H1 (cell line): ENCODE measurements around the gene GAPDHS. TPM values are rescaled to one million over a fixed set of nuclear protein-coding genes. Genes with fewer than 3 reads are reported as not detected.

ENCODE experiments used
- CTCF ChIA-PET: fragments of 300-600 bp; sonication (Branson Sonifier 250); formaldehyde crosslinking; loops from one replicate; lab custom pipeline; 2021; ENCODE audit not compliant: partially characterized antibody; lab: Charles Lee
- POLR2A ChIA-PET: fragments of 300-600 bp; sonication (Branson Sonifier 250); formaldehyde crosslinking; loops from one replicate; lab custom pipeline; 2021; ENCODE audit warnings: inconsistent platforms; ENCODE audit not compliant: partially characterized antibody; lab: Charles Lee
- DNase-seq, 2 experiments: peaks; one replicate each; pipeline versions ENCODE4 v3.0.0 to v3.0.0-alpha.2; 2010 to 2022; ENCODE audit warnings: low spot score in 2 of 2, low read depth in 1 of 2, mixed read lengths in 1 of 2
- FAIRE-seq: peaks from 2 replicates; lab custom pipeline; 2011; peaks lifted over from hg19 to GRCh38; lab: Jason Lieb, UNC
- H2AFZ ChIP-seq: 2 replicates; pipeline ENCODE4 v1.8.1; 2012; ENCODE audit warnings: low read length, inconsistent platforms
- H2AK5ac ChIP-seq: 2 replicates; pipeline ENCODE4 v1.6.1; 2013; ENCODE audit warnings: low read depth, low read length
- H2BK120ac ChIP-seq: replicated peaks from 2 replicates; pipeline ENCODE3; 2013; ENCODE audit warnings: low read depth, low read length, inconsistent platforms
- H2BK12ac ChIP-seq: 2 replicates; pipeline ENCODE4 v1.6.1; 2013; ENCODE audit warnings: low read depth, low read length
- H2BK15ac ChIP-seq: 2 replicates; pipeline ENCODE4 v1.6.1; 2013; ENCODE audit warnings: low read length
- H2BK20ac ChIP-seq: 2 replicates; pipeline ENCODE4 v1.6.1; 2013; ENCODE audit warnings: low read length
- H2BK5ac ChIP-seq: 2 replicates; pipeline ENCODE4 v1.6.1; 2013; ENCODE audit warnings: low read depth, low read length
- H3K14ac ChIP-seq: 2 replicates; pipeline ENCODE4 v1.6.1; 2013; ENCODE audit warnings: inconsistent platforms; ENCODE audit not compliant: insufficient read length
- H3K18ac ChIP-seq: 2 replicates; pipeline ENCODE4 v1.6.1; 2013; ENCODE audit warnings: low read length; ENCODE audit errors: extremely low read depth
- H3K23ac ChIP-seq: 2 replicates; pipeline ENCODE4 v1.6.1; 2013; ENCODE audit warnings: inconsistent platforms; ENCODE audit not compliant: insufficient read length
- H3K23me2 ChIP-seq: 2 replicates; pipeline ENCODE4 v1.6.1; 2013; ENCODE audit warnings: low read depth, low read length
- H3K27ac ChIP-seq: 2 replicates; pipeline ENCODE4 v1.6.1; 2011; ENCODE audit warnings: low read depth, low read length, inconsistent platforms
- H3K27me3 ChIP-seq, 4 experiments: replicated peaks in 1 of 4; 1 replicate in 1 of 4; 2 replicates in 3 of 4; pipeline versions ENCODE4 v1.6.1 to v1.8.1; 2011 to 2013; ENCODE audit warnings: low read length in 3 of 4, mild to moderate bottlenecking in 3 of 4, inconsistent platforms in 2 of 4, mixed read lengths in 2 of 4, moderate library complexity in 1 of 4; ENCODE audit not compliant: control insufficient read depth in 3 of 4, insufficient read depth in 3 of 4; ENCODE audit errors: extremely low read depth in 1 of 4
- H3K36me3 ChIP-seq, 4 experiments: 2 replicates each; pipeline versions ENCODE4 v1.6.1 to v1.8.1; 2011 to 2013; ENCODE audit warnings: mild to moderate bottlenecking in 4 of 4, low read length in 3 of 4, moderate library complexity in 2 of 4, control low read depth in 1 of 4, inconsistent platforms in 1 of 4; ENCODE audit not compliant: insufficient read depth in 4 of 4, control insufficient read depth in 2 of 4
- H3K4ac ChIP-seq: replicated peaks from 2 replicates; pipeline ENCODE3; 2013; ENCODE audit warnings: low read length, low read depth, mixed read lengths, inconsistent platforms; ENCODE audit not compliant: insufficient read length
- H3K4me1 ChIP-seq, 4 experiments: replicated peaks in 1 of 4; 1 replicate in 1 of 4; 2 replicates in 3 of 4; pipeline versions ENCODE4 v1.6.1 to v1.8.1; 2011 to 2013; ENCODE audit warnings: low read length in 3 of 4, inconsistent platforms in 2 of 4, mixed read lengths in 1 of 4; ENCODE audit not compliant: insufficient read depth in 4 of 4, control insufficient read depth in 3 of 4
- H3K4me2 ChIP-seq, 2 experiments: 2 replicates each; pipeline versions ENCODE4 v1.6.1 to v1.8.1; 2011 to 2013; ENCODE audit warnings: low read depth in 2 of 2, low read length in 2 of 2, control low read depth in 1 of 2, inconsistent platforms in 1 of 2, mild to moderate bottlenecking in 1 of 2; ENCODE audit not compliant: insufficient read depth in 1 of 2
- H3K4me3 ChIP-seq, 4 experiments: fragments of 200-600, 300-600 bp in 1 of 4; sonication (generic), shearing (Covaris generic), sonication (Bioruptor Twin) in 1 of 4; 2 replicates each; pipeline versions ENCODE4 v1.5.1 to v1.8.1; 2011 to 2016; ENCODE audit warnings: low read length in 4 of 4, low read depth in 3 of 4, control low read depth in 2 of 4, inconsistent platforms in 2 of 4, mild to moderate bottlenecking in 2 of 4, mixed read lengths in 1 of 4, moderate library complexity in 1 of 4; ENCODE audit not compliant: insufficient read depth in 2 of 4; ENCODE audit errors: extremely low read depth in 1 of 4
- H3K56ac ChIP-seq: replicated peaks from 2 replicates; pipeline ENCODE3; 2013; ENCODE audit warnings: low read depth, mild to moderate bottlenecking, mixed read lengths, low read length, inconsistent platforms; ENCODE audit not compliant: insufficient read length
- H3K79me1 ChIP-seq: 2 replicates; pipeline ENCODE4 v1.6.1; 2013; ENCODE audit warnings: low read depth, low read length, control low read depth
- H3K79me2 ChIP-seq, 2 experiments: 2 replicates each; pipeline versions ENCODE4 v1.6.1 to v1.8.1; 2012 to 2013; ENCODE audit warnings: low read length in 2 of 2, mild to moderate bottlenecking in 2 of 2, inconsistent platforms in 1 of 2; ENCODE audit not compliant: insufficient read depth in 2 of 2, control insufficient read depth in 1 of 2
- H3K9ac ChIP-seq, 4 experiments: replicated peaks in 1 of 4; 1 replicate in 1 of 4; 2 replicates in 3 of 4; pipeline versions ENCODE4 v1.6.1 to v1.8.1; 2011 to 2013; ENCODE audit warnings: low read depth in 3 of 4, low read length in 3 of 4, control low read depth in 2 of 4, mild to moderate bottlenecking in 2 of 4, moderate library complexity in 2 of 4, inconsistent platforms in 1 of 4; ENCODE audit errors: extremely low read depth in 1 of 4
- H3K9me3 ChIP-seq, 2 experiments: 2 replicates each; pipeline versions ENCODE4 v1.6.1 to v1.8.1; 2012 to 2013; ENCODE audit warnings: mild to moderate bottlenecking in 2 of 2, moderate library complexity in 2 of 2, control low read depth in 1 of 2, inconsistent platforms in 1 of 2, low read depth in 1 of 2, low read length in 1 of 2, mixed read lengths in 1 of 2; ENCODE audit not compliant: insufficient read depth in 2 of 2
- H4K20me1 ChIP-seq, 2 experiments: replicated peaks in 1 of 2; 2 replicates each; pipeline versions ENCODE3 to v1.8.1; 2011 to 2013; ENCODE audit warnings: inconsistent platforms in 2 of 2, low read length in 2 of 2, mild to moderate bottlenecking in 1 of 2; ENCODE audit not compliant: insufficient read depth in 2 of 2, control insufficient read depth in 1 of 2
- H4K5ac ChIP-seq: 2 replicates; pipeline ENCODE4 v1.6.1; 2013; ENCODE audit warnings: low read length, low read depth, mixed read lengths, inconsistent platforms; ENCODE audit not compliant: insufficient read length
- H4K8ac ChIP-seq: 2 replicates; pipeline ENCODE4 v1.8.0; 2013; ENCODE audit warnings: mild to moderate bottlenecking, moderate library complexity, low read length, inconsistent platforms; ENCODE audit not compliant: insufficient read depth; ENCODE audit errors: extremely low read depth
- H4K91ac ChIP-seq: replicated peaks from 2 replicates; pipeline ENCODE3; 2013; ENCODE audit warnings: low read length, mixed read lengths, inconsistent platforms; ENCODE audit not compliant: insufficient read length
- WGBS, 2 experiments: shearing (Covaris generic) in 1 of 2; methylation state at CpG; one replicate each; pipeline versions ENCODE4 v1.1.6 to v1.1.7; 2013 to 2015; ENCODE audit warnings: low lambda C conversion rate in 2 of 2, mixed read lengths in 2 of 2, inconsistent platforms in 1 of 2, low coverage in 1 of 2, missing lambda C conversion rate in 1 of 2; ENCODE audit not compliant: insufficient replicate concordance in 2 of 2, insufficient coverage in 1 of 2, insufficient read length in 1 of 2; ENCODE audit errors: extremely low coverage in 1 of 2, missing lambda C conversion rate in 1 of 2; 5-methylcytosine and 5-hydroxymethylcytosine counted together
- polyA plus RNA-seq, 7 experiments: library from polyadenylated mRNA; depleted of rRNA in 3 of 7; stranded (reverse) in 5 of 7; unstranded in 2 of 7; fragments of >200 nt in 5 of 7; fragments of 200-250 nt in 2 of 7; gene quantifications; 1 replicate in 5 of 7; 2 replicates in 1 of 7; 4 replicates in 1 of 7; pipeline versions ENCODE4 v1.2.1 to v1.2.3, GENCODE V29; 2011 to 2013; ENCODE audit warnings: missing spikeins in 2 of 7, mixed read lengths in 2 of 7
- total RNA-seq: library from RNA; stranded (reverse); fragmentation: NEBNext Ultra II Directional; extraction: Animal tissue kit (Norgen Biotek cat#: 25700); gene quantifications from 2 replicates; pipeline ENCODE4 v1.2.1, GENCODE V29; 2021

GAPDHS gene
- total and polyA plus RNA-seq, 2 of the 8 experiments (the other 6 are each of a cell fraction or from before 2014, with no cell fraction given), result 0.26 TPM; not detected in 1

DNA sequence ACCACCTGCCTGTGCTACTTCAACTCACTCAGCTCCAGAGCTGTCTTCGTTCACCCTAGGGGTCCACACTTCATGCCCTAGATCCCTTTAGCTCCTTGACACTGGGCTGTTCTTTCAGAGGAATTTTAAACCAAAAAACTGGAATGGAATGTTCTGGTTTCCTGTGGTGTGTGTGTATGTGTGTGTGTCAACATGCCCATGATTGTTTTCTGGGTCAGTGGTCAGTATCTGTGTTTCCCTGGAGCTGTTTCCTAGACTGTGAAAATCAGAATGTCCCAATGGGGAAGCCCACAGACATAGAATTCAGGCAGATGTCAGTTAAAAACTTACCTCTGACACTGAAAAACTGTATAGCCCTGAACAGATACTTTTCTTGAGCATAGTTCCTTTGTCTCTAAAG, 54.1 kb downstream of the GAPDHS start:
- no peak overlapping the region for H2BK5ac ChIP-seq
- H3K14ac ChIP-seq, result no peak overlapping the region
- no peak overlapping the region for H4K91ac ChIP-seq
- FAIRE-seq, result no peak
- H4K8ac ChIP-seq, result no peak overlapping the region
- no peak overlapping the region for H2AK5ac ChIP-seq
- ChIA-PET CTCF (interaction anchor here (0.7 to 10.2 kb wide), 3 partner anchors 12 to 39 kb away, joined by 4 to 90 read pairs (median 65); no protein-coding TSS in a partner anchor), POLR2A (interaction anchor here (1.3 to 1.6 kb wide), 3 partner anchors 17 to 77 kb away, joined by 3 to 4 read pairs (median 4); partner anchors contain the start of gene DMKN)
- H3K23me2 ChIP-seq, result no peaks in the 10 kb centered on the region
- H3K56ac ChIP-seq, result no peak overlapping the region
- no peak overlapping the region for H4K5ac ChIP-seq
- no peak overlapping the region for H3K18ac ChIP-seq
- H3K36me3 ChIP-seq, result no peaks in the 10 kb centered on the region
- H3K4me1 ChIP-seq, result no peaks in the 10 kb centered on the region
- no peak overlapping the region for H3K4me2 ChIP-seq
- no peak overlapping the region for H2BK12ac ChIP-seq
- H3K4me3 ChIP-seq, result no peak overlapping the region
- no peaks in the 10 kb centered on the region for H3K79me1 ChIP-seq
- no peak for DNase-seq
- H2AFZ ChIP-seq, result no peak overlapping the region
- no peaks in the 10 kb centered on the region for H3K79me2 ChIP-seq
- H3K27me3 ChIP-seq, result no peaks in the 10 kb centered on the region; a peak in 3 of 7 replicates
- no peak overlapping the region for H3K27ac ChIP-seq
- no peaks in the 10 kb centered on the region; a peak in 1 of 4 replicates for H3K9me3 ChIP-seq
- H3K4ac ChIP-seq, result no peak overlapping the region
- H3K23ac ChIP-seq, result no peak overlapping the region
- H3K9ac ChIP-seq, result no peak overlapping the region
- 73% methylated on average over 1 of the region's 1 CpG; no CpG with 5 or more reads in 1 of the 2 experiments for WGBS, 2 experiments
- no peaks in the 10 kb centered on the region for H4K20me1 ChIP-seq
- no peak overlapping the region for H2BK15ac ChIP-seq
- H2BK120ac ChIP-seq, result no peak overlapping the region
- no peak overlapping the region for H2BK20ac ChIP-seq
